GM18502 (cell line): ENCODE measurements around the gene TYMP.

ENCODE experiments used
- ATAC-seq: cut with Tn5 transposase; IDR thresholded peaks from one replicate; pipeline ENCODE4 v1.9.1; 2021; ENCODE audit warnings: mild to moderate bottlenecking; ENCODE audit not compliant: unreplicated experiment, poor library complexity

TYMP gene

GRCh38 chr22:50487290-50488005, 42.4 kb downstream of the TYMP start:
- no peak for ATAC-seq

DNA sequence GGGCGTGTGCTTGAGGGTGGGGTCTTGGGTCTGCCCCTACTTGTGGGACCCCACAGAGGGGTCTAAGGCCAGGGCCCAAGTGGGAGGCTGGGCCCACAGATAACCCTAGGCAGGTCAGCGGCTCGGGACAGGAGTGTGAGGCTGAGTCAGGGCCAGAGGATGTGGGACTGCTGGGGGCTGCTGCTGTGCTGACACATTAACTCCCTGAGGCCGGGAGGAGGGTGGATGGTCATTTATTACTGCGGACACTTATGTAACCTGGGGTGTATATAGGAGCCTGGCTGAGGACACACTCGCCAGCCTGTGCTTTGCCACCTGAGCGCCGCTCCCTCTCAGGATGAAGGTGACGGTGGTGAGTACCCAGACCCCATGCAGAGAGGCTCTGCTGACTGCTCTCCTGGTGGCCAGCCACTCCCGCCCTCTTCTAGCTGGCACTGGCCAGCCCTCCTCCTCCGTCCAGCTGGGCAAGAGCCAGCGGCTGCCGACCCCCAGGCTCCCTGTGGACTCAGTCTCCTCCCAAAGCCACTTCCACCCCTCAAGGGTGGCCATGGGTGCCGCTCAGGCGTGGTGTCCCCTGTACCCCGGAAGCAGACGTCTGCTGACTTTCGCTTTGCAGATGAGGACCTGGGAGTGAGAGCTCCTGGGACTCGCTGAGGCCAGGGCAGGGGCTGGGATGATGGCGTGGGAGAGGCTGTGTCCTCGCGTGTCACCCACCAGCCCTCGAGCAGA, 43.1 kb downstream of the TYMP start, which contains the start of gene MIOX:
Gene MIOX, plus strand, starts transcription at position 299 of the 729 bp plus-strand sequence. Its CDS starts 39 bp downstream, at position 338.
- no peak for ATAC-seq

DNA sequence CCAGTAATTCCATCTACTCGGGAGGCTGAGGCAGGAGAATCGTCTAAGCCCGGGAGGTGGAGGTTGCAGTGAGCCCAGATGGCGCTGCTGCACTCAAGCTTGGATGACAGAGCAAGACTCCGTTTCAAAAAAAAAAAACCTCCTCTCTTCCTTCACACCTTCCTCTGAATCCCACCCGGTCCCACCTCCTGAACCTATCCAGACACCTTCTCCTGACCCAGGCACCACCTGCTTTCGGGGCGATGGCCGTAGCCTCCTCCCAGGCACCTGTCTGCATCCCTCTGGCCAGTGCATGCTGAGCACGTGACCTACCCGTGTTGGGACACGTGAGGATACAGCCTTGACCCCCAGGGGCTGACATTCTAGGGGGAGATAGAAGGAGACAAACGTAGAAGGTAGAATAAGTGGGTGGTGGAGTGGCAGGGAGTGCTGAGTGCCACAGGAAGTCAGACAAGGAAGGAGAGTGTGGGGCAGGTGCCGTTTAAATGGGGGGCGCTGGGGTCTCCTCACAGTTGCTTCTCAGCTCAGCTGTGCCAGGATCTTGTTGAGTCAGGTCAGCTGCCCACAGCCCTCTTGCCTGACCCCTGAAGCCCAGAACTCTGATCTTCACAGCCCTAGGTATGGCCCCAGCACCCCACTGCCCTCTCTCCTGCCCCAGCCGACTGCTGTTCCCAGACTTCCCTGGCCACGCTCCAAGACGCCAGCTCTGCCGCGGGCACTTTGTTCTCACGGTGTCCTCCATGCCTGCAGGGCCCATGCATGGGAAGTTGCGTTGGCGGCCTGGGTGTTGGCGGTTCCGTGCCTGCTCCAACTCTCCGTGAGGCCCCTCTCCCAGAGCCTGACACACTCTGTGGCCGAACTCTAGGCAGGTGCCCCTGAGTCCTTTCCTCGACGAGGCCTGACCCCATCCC, 44.3 kb downstream of the TYMP start:
- no peak for ATAC-seq

GRCh38 chr22:50483977-50484853, 45.6 kb downstream of the TYMP start:
- ATAC-seq: no peak

GRCh38 chr22:50483556-50483955, 46.3 kb downstream of the TYMP start:
- ATAC-seq: no peak

DNA sequence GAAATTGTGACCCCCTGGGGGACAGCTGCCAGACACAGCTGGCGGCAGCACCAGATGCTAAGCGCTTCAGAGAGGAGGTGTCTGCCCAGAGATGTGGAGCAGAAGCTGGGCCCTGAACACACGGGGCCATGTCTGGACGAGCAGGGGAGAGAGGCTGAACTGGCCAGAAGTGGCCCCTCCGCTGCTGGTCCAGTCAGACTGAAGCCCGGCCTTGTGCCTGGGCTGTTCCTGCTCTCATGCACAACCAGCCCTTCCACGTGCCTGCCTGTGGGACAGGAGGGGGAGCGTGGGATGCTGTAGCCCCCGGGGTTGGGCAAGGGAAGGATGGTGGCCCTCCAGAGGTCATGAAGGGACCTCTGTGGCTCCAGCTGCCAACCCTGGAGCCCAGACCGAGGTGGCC, 46.7 kb downstream of the TYMP start:
- no peak for ATAC-seq

GRCh38 chr22:50482107-50483074, 47.4 kb downstream of the TYMP start:
- no peak for ATAC-seq

GRCh38 chr22:50481440-50482106, 48.2 kb downstream of the TYMP start, which contains the start of gene ADM2:
Gene ADM2 (plus strand): TSS chr22:50481543. CDS start chr22:50481848, 305 bp downstream.
- no peak for ATAC-seq

GRCh38 chr22:50481045-50481439, 48.8 kb downstream of the TYMP start:
- no peak for ATAC-seq

GRCh38 chr22:50479721-50480120, 50.1 kb downstream of the TYMP start:
- ATAC-seq: no peak

- ATAC-seq: no peak
Observed at GRCh38 chr22:50477923-50478322, 51.9 kb downstream of the TYMP start.

DNA sequence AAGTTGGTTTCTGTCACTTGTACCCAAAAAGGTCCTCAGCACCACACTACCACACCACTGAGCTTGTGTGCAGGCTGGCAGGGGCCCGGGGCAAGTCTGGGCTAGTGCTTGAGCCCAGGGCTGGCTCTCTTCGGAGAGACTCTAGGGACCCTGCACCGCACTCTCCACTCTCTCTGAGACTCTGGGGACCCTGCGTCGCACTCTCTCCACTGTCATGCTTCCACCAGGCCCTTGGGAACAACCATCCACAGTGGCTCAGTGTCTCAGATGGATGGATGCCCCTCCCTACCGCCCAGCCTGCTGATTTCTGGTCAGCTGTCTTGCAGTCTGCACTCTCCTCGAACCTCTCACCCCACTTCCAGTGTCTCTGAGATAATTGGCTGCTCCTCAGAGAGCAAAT, 52.9 kb downstream of the TYMP start:
- no peak for ATAC-seq
